Upper lobe of left lung (tissue), 6 donors: ENCODE data around the gene GCH1. TPM values are rescaled to one million over a fixed set of nuclear protein-coding genes. Genes with fewer than 3 reads are reported as not detected.

Experiments
- ATAC-seq, 2 donors: fragments of 200-7000 bp; cut with Tn5 transposase; one replicate each; pipeline ENCODE4 v1.9.1; 2022; ENCODE audit warnings: mild to moderate bottlenecking in 2 of 2, moderate library complexity in 2 of 2; ENCODE audit not compliant: low FRiP score in 2 of 2
- DNase-seq, 2 donors: peaks; one replicate each; pipeline ENCODE4 v3.0.0-alpha.2; 2019 to 2020
- H3K27ac ChIP-seq, 4 donors: fragments of 200-600 bp; sonication (generic); one replicate each; pipeline ENCODE4 v1.5.1; 2016 to 2019
- H3K27me3 ChIP-seq, 4 donors: fragments of 200-600 bp; sonication (generic); one replicate each; pipeline ENCODE4 v1.5.1; 2017 to 2019
- H3K36me3 ChIP-seq, 4 donors: fragments of 200-600 bp; sonication (generic); one replicate each; pipeline ENCODE4 v1.5.1; 2016 to 2019
- H3K4me1 ChIP-seq, 4 donors: fragments of 200-600 bp; sonication (generic); one replicate each; pipeline ENCODE4 v1.5.1; 2018 to 2019
- H3K4me3 ChIP-seq, 4 donors: fragments of 200-600 bp; sonication (generic); one replicate each; pipeline ENCODE4 v1.5.1; 2017 to 2019; ENCODE audit warnings: mild to moderate bottlenecking in 2 of 4, moderate library complexity in 1 of 4
- H3K9me3 ChIP-seq, 4 donors: fragments of 200-600 bp; sonication (generic); one replicate each; pipeline ENCODE4 v1.5.1; 2018 to 2019
- EP300 ChIP-seq, 4 donors: sonication (generic); formaldehyde crosslinking; IDR thresholded peaks; one replicate each; pipeline ENCODE4 v1.5.1; 2017; ENCODE audit warnings: antibody characterized with exemption in 4 of 4, control low read depth in 2 of 4
- POLR2A ChIP-seq, 4 donors: fragments of 450-650 bp; IDR thresholded peaks; one replicate each; pipeline ENCODE4 v1.5.1; 2016 to 2017; ENCODE audit warnings: antibody characterized with exemption in 4 of 4, mild to moderate bottlenecking in 2 of 4
- POLR2AphosphoS5 ChIP-seq, 2 donors: sonication (generic); formaldehyde crosslinking; IDR thresholded peaks; one replicate each; pipeline ENCODE4 v1.5.1; 2017; ENCODE audit warnings: antibody characterized with exemption in 2 of 2
- WGBS, 2 donors: methylation state at CpG; one replicate each; pipeline ENCODE4 v1.1.5; 2017 to 2018; 5-methylcytosine and 5-hydroxymethylcytosine counted together
- total RNA-seq, 6 donors: library from RNA; depleted of rRNA in 4 of 6; stranded (reverse); fragments of >200 nt in 4 of 6; gene quantifications; one replicate each; pipeline versions ENCODE4 v1.1.0 to v1.2.1, GENCODE V29; 2016 to 2021
- TF ChIP-seq, protein P1 (sequence below), 6 experiments: fragments of 450-650 bp in 4 of 6; fragments of 200-600 bp in 2 of 6; sonication (generic) in 2 of 6; IDR thresholded peaks; one replicate each; pipeline ENCODE4 v1.5.1; 2016 to 2019; ENCODE audit warnings: antibody characterized with exemption in 6 of 6
- donor health status: DM: no; HTN: no; CAD: no; lungs with moderate emphysema.
- donor health status: DM: no; HTN: yes; CAD: no; lungs with severe emphysema.

Gene GCH1
- total RNA-seq, 6 donors from 2014 or later: 7.9 to 26.3 (median 19.5) TPM

DNA sequence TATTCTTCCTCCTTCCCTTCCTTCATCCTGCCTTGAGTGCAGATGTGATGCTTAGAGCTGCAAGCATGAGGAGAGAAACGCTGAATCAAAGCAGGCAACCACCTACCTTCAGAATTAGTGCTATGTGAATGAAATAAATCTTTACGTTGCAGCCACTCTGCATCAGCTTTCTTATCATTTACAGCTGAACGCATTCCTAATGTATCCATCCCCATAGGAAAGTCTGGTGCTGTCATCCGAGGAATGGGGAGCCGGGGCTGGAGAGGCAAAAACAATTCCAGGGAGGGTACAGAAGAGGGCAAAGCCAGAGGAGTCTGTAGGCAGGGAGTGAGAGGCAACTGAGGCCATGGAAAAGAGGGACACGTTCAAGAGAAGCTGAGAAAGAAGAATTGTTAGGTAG, 90.0 kb downstream of the GCH1 start:
- H3K9me3 ChIP-seq: no peaks in the 10 kb centered on the region
- no peak overlapping the region for H3K27ac ChIP-seq
- DNase-seq (no peak), ATAC-seq (no peak)
- 86 to 90% methylated on average over 6 of the region's 6 CpGs for WGBS, 2 donors
- no peaks in the 10 kb centered on the region for H3K36me3 ChIP-seq
- H3K4me3 ChIP-seq: no peak overlapping the region
- H3K4me1 ChIP-seq: no peaks in the 10 kb centered on the region
- no peaks in the 10 kb centered on the region for H3K27me3 ChIP-seq
- no peak for TF ChIP-seq EP300 (IDR thresholded peaks at IDR 0.05)
- TF ChIP-seq, protein P1, sequence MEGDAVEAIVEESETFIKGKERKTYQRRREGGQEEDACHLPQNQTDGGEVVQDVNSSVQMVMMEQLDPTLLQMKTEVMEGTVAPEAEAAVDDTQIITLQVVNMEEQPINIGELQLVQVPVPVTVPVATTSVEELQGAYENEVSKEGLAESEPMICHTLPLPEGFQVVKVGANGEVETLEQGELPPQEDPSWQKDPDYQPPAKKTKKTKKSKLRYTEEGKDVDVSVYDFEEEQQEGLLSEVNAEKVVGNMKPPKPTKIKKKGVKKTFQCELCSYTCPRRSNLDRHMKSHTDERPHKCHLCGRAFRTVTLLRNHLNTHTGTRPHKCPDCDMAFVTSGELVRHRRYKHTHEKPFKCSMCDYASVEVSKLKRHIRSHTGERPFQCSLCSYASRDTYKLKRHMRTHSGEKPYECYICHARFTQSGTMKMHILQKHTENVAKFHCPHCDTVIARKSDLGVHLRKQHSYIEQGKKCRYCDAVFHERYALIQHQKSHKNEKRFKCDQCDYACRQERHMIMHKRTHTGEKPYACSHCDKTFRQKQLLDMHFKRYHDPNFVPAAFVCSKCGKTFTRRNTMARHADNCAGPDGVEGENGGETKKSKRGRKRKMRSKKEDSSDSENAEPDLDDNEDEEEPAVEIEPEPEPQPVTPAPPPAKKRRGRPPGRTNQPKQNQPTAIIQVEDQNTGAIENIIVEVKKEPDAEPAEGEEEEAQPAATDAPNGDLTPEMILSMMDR (IDR thresholded peaks at IDR 0.05): no peak
- no peak for TF ChIP-seq POLR2A (IDR thresholded peaks at IDR 0.05)
- no peak for TF ChIP-seq POLR2AphosphoS5 (IDR thresholded peaks at IDR 0.05)

DNA sequence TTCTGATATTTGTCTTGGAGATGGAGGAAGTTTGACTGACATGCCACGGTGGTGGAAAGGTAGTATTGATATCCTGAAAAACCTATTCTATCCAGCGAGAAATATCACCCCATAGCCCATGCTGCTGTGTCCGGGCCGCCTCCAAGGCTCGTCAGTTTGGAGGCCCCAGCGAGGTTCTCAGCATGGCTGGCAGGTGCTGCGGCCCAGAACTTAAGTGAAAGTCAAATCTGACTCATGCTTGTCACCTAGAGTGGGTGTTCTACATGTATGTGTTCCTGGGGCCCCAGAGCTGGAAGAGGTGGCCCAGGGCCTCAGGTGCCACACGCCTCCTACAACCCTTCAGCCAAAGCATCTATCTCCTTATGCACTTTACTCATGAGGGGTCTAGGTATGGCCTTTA, 92.9 kb downstream of the GCH1 start:
- TF ChIP-seq EP300 (IDR thresholded peaks at IDR 0.05) (no peak), POLR2AphosphoS5 (IDR thresholded peaks at IDR 0.05) (no peak), POLR2A (IDR thresholded peaks at IDR 0.05) (no peak)
- TF ChIP-seq, protein P1 (IDR thresholded peaks at IDR 0.05): no peak
- Histone ChIP-seq H3K4me1 (peaks cover 0 to 5% (median 2%) of the 10 kb centered on the region in 4 donors), H3K4me3 (no peak overlapping the region), H3K27ac (no peak overlapping the region), H3K27me3 (no peaks in the 10 kb centered on the region), H3K9me3 (no peaks in the 10 kb centered on the region), H3K36me3 (no peaks in the 10 kb centered on the region)
- DNase-seq (no peak), ATAC-seq (no peak)
- 83 to 94% methylated on average over 8 of the region's 8 CpGs for WGBS, 2 donors

DNA sequence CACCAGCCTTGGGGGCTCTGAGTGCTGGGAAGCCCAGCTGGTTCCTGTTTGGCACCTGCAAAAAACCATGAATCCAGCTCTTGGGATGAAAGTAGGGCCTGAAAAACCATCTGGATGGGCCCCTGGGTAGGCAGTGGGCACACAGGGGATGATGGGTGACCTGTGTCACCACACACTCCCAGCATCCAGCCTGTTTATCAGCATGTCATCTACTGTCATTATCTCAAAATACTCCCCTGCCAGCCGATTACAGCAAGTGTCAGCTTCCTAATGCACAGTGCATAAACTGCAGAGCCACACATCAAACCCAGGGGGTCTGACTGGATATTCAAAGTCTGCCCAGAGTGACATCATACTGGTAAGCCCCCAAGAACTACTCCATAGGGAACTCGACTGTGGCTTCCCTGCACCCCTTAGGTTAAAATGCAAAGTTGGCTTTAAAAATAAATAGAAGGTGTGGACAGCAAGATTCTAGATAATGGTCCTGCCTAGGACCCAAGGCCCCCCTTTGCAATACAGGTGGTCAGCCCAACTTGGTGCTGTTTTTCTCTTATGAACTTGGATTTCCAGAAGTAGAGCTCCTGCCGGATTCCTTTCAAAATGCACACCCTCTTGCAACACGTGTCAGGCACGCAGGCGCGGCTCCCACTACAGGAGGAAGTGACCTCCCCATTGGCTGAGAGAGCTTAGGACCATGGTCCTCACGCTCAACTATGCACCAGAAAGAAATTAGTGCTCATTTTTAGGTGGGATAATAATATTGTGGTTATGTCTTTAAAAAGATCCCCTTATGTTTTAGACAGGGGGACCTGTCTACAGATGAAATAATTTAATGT, 94.1 kb downstream of the GCH1 start:
- Histone ChIP-seq H3K36me3 (no peaks in the 10 kb centered on the region), H3K27me3 (no peaks in the 10 kb centered on the region), H3K4me3 (no peak overlapping the region), H3K27ac (no peak overlapping the region), H3K4me1 (peaks cover 0 to 5% (median 2%) of the 10 kb centered on the region in 4 donors), H3K9me3 (no peaks in the 10 kb centered on the region)
- TF ChIP-seq, protein P1 (IDR thresholded peaks at IDR 0.05): no peak
- no peak for TF ChIP-seq POLR2AphosphoS5 (IDR thresholded peaks at IDR 0.05)
- TF ChIP-seq EP300 (IDR thresholded peaks at IDR 0.05): no peak
- no peak for TF ChIP-seq POLR2A (IDR thresholded peaks at IDR 0.05)
- no peak for ATAC-seq
- 69 to 81% methylated on average over 7 to 8 of the region's 8 CpGs for WGBS, 2 donors
- DNase-seq: no peak

GRCh38 chr14:54807881-54808280, 94.7 kb downstream of the GCH1 start:
- no peak overlapping the region for H3K4me3 ChIP-seq
- DNase-seq (no peak), ATAC-seq (no peak)
- no peak overlapping the region for H3K27ac ChIP-seq
- H3K9me3 ChIP-seq: no peaks in the 10 kb centered on the region
- H3K27me3 ChIP-seq: no peaks in the 10 kb centered on the region
- WGBS, 2 donors: 89 to 100% methylated on average over 3 to 7 of the region's 7 CpGs
- H3K36me3 ChIP-seq: no peaks in the 10 kb centered on the region
- peaks cover 0 to 5% (median 2%) of the 10 kb centered on the region in 4 donors for H3K4me1 ChIP-seq
- TF ChIP-seq POLR2AphosphoS5 (IDR thresholded peaks at IDR 0.05) (no peak), POLR2A (IDR thresholded peaks at IDR 0.05) (no peak)
- TF ChIP-seq, protein P1 (IDR thresholded peaks at IDR 0.05): no peak

- Histone ChIP-seq H3K27ac (no peak overlapping the region), H3K27me3 (no peaks in the 10 kb centered on the region), H3K9me3 (no peaks in the 10 kb centered on the region), H3K4me1 (peaks cover 0 to 5% (median 2%) of the 10 kb centered on the region in 4 donors), H3K36me3 (no peaks in the 10 kb centered on the region), H3K4me3 (no peak overlapping the region)
- ATAC-seq (no peak), DNase-seq (no peak)
- no peak for TF ChIP-seq POLR2AphosphoS5 (IDR thresholded peaks at IDR 0.05)
- TF ChIP-seq EP300 (IDR thresholded peaks at IDR 0.05): no peak
- no peak for TF ChIP-seq POLR2A (IDR thresholded peaks at IDR 0.05)
- TF ChIP-seq, protein P1 (IDR thresholded peaks at IDR 0.05): no peak
- WGBS, 2 donors: 91 to 95% methylated on average over 6 of the region's 6 CpGs
Observed at GRCh38 chr14:54807428-54807827, 95.2 kb downstream of the GCH1 start.
